ENCODE measurements around the gene EIF3I.

Gene EIF3I

GRCh38 chr1:32221980-32222755 is at the start of gene EIF3I, which contains the start of gene TMEM234:
TSS of gene EIF3I (plus strand) at chr1:32222407. CDS start at chr1:32222442, 35 bp downstream.
TSS of gene TMEM234 (minus strand) at chr1:32222353. CDS start at chr1:32222322, 31 bp downstream.
- DNase-seq = peak; percentile 86

- DNase-seq = no peak
Observed at GRCh38 chr1:32172621-32173245, 49.5 kb upstream of the EIF3I start.

GRCh38 chr1:32178380-32179192 is 43.6 kb upstream of the EIF3I start:
- DNase-seq = no peak

GRCh38 chr1:32179193-32179442 is 43.1 kb upstream of the EIF3I start:
- no peak for DNase-seq

- peak; percentile 89 for DNase-seq
Observed at GRCh38 chr1:32179443-32180185, 42.6 kb upstream of the EIF3I start, which contains the start of gene TXLNA. TSS of gene TXLNA (plus strand) at chr1:32179675. CDS start at chr1:32180346, 671 bp downstream.

GRCh38 chr1:32180186-32181060 is 41.8 kb upstream of the EIF3I start:
- peak; percentile 48 for DNase-seq

- no peak for DNase-seq
Observed at GRCh38 chr1:32181065-32181464, 41.1 kb upstream of the EIF3I start.

- no peak for DNase-seq
Observed at GRCh38 chr1:32181563-32181962, 40.6 kb upstream of the EIF3I start.

GRCh38 chr1:32182060-32182459 is 40.1 kb upstream of the EIF3I start:
- no peak for DNase-seq

GRCh38 chr1:32184650-32185049 is 37.6 kb upstream of the EIF3I start:
- no peak for DNase-seq

- no peak for DNase-seq
Observed at GRCh38 chr1:32186077-32186476, 36.1 kb upstream of the EIF3I start.

- no peak for DNase-seq
Observed at GRCh38 chr1:32186491-32186890, 35.7 kb upstream of the EIF3I start.

- no peak for DNase-seq
Observed at GRCh38 chr1:32187850-32188249, 34.4 kb upstream of the EIF3I start.

GRCh38 chr1:32192220-32192948 is 29.8 kb upstream of the EIF3I start:
- no peak for DNase-seq

- DNase-seq = no peak
Observed at GRCh38 chr1:32194984-32195383, 27.2 kb upstream of the EIF3I start.

GRCh38 chr1:32195531-32195930 is 26.7 kb upstream of the EIF3I start:
- DNase-seq = no peak

- DNase-seq = no peak
Observed at GRCh38 chr1:32195972-32196823, 26.0 kb upstream of the EIF3I start.

GRCh38 chr1:32197074-32197473 is 25.1 kb upstream of the EIF3I start:
- no peak for DNase-seq

- DNase-seq = no peak
Observed at GRCh38 chr1:32197837-32198236, 24.4 kb upstream of the EIF3I start.
